Prostate gland (tissue), 2 donors: ENCODE results near the gene RPS8.

Experiments
- POLR2A ChIP-seq: fragments of 450-650 bp; IDR thresholded peaks from one replicate; pipeline ENCODE4 v1.6.1; 2016; ENCODE audit warnings: antibody characterized with exemption, mild to moderate bottlenecking
- TF ChIP-seq, protein P1 (sequence below), 4 experiments: fragments of 200-600 bp in 2 of 4; fragments of 450-650 bp in 2 of 4; sonication (generic) in 2 of 4; IDR thresholded peaks; 1 replicate in 3 of 4; 2 replicates in 1 of 4; pipeline ENCODE4 v1.5.1; 2016 to 2019; ENCODE audit warnings: antibody characterized with exemption in 4 of 4, mild to moderate bottlenecking in 2 of 4, moderate library complexity in 2 of 4

- TF ChIP-seq POLR2A = no peak
- TF ChIP-seq, protein P1, sequence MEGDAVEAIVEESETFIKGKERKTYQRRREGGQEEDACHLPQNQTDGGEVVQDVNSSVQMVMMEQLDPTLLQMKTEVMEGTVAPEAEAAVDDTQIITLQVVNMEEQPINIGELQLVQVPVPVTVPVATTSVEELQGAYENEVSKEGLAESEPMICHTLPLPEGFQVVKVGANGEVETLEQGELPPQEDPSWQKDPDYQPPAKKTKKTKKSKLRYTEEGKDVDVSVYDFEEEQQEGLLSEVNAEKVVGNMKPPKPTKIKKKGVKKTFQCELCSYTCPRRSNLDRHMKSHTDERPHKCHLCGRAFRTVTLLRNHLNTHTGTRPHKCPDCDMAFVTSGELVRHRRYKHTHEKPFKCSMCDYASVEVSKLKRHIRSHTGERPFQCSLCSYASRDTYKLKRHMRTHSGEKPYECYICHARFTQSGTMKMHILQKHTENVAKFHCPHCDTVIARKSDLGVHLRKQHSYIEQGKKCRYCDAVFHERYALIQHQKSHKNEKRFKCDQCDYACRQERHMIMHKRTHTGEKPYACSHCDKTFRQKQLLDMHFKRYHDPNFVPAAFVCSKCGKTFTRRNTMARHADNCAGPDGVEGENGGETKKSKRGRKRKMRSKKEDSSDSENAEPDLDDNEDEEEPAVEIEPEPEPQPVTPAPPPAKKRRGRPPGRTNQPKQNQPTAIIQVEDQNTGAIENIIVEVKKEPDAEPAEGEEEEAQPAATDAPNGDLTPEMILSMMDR (IDR thresholded peaks at IDR 0.05) = no peak
These were observed 39.3 kb upstream of the RPS8 start for GRCh38 chr1:44735992-44736391.
